ENCODE measurements around the gene EML5. TPM values are rescaled to one million over a fixed set of nuclear protein-coding genes. Genes with fewer than 3 reads are reported as not detected.

EML5 gene
- total and polyA plus RNA-seq, 9 donors, result 5.7 to 86.5 (median 29.5) TPM

- TF ChIP-seq POLR2A (IDR thresholded peaks at IDR 0.05), result no peak
- TF ChIP-seq CTCF (IDR thresholded peaks at IDR 0.05), result no peak
- TF ChIP-seq EP300 (IDR thresholded peaks at IDR 0.05), result no peak
- H3K9me3 ChIP-seq, result no peaks in the 10 kb centered on the region
- no peak overlapping the region for H3K4me3 ChIP-seq
- peaks cover 25% of the 10 kb centered on the region for H3K4me1 ChIP-seq (ENCODE audit: insufficient read depth)
- no peaks in the 10 kb centered on the region for H3K27me3 ChIP-seq
- H3K36me3 ChIP-seq, result no peaks in the 10 kb centered on the region
- peak in 1 of 5 donors; percentile 48 for DNase-seq
- intact Hi-C loops (cut with DNase I), result no loop called here
- peak overlapping the region in 1 of 2 donors; percentile 87 for H3K27ac ChIP-seq
Measured at GRCh38 chr14:88831284-88831683, 38.5 kb upstream of the EML5 start.

- no peaks in the 10 kb centered on the region for H3K36me3 ChIP-seq
- H3K4me3 ChIP-seq, result no peak overlapping the region
- no peaks in the 10 kb centered on the region for H3K9me3 ChIP-seq
- DNase-seq, result no peak
- peaks cover 22% of the 10 kb centered on the region for H3K4me1 ChIP-seq (ENCODE audit: insufficient read depth)
- H3K27ac ChIP-seq, result peak overlapping the region in 1 of 2 donors; percentile 87
- TF ChIP-seq EP300 (IDR thresholded peaks at IDR 0.05) (no peak), POLR2A (IDR thresholded peaks at IDR 0.05) (no peak), CTCF (IDR thresholded peaks at IDR 0.05) (no peak)
- H3K27me3 ChIP-seq, result no peaks in the 10 kb centered on the region
- intact Hi-C loops (cut with DNase I), result no loop called here
- WGBS, 3 donors, result 29 to 60% (median 35%) methylated on average over 4 of the region's 4 CpGs
Measured at GRCh38 chr14:88829685-88830302, 37.0 kb upstream of the EML5 start.

DNA sequence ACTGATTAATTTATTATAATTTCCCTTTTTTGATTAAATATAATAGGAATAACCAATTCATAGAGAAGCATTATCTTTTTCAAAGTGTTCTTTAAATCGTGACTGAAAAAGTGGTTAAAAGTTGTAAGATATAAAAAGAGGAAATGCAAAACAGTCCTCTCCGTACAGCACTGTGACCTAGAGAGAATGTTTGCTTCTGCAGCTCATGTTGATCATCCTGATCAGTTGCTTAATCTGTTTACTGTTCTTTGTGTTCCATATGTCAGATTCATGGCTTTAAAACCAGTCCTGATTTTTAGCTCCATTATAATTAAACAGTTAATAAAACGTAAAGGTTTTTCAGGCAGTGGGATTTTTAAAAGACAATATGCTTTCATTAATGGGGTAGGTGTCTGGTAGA is 36.4 kb upstream of the EML5 start:
- no peaks in the 10 kb centered on the region for H3K27me3 ChIP-seq
- H3K36me3 ChIP-seq, result no peaks in the 10 kb centered on the region
- TF ChIP-seq CTCF (IDR thresholded peaks at IDR 0.05) (no peak), EP300 (IDR thresholded peaks at IDR 0.05) (no peak), POLR2A (IDR thresholded peaks at IDR 0.05) (no peak)
- H3K4me1 ChIP-seq (ENCODE audit: insufficient read depth), result peaks cover 20% of the 10 kb centered on the region
- DNase-seq, result no peak
- 5 to 21% (median 17%) methylated on average over 3 of the region's 3 CpGs for WGBS, 3 donors
- intact Hi-C loops (cut with DNase I), result no loop called here
- peak overlapping the region in 1 of 2 donors; percentile 87 for H3K27ac ChIP-seq
- no peaks in the 10 kb centered on the region for H3K9me3 ChIP-seq
- H3K4me3 ChIP-seq, result no peak overlapping the region

GRCh38 chr14:88825503-88825902 is 32.8 kb upstream of the EML5 start:
- DNase-seq, result no peak
- H3K27me3 ChIP-seq, result no peaks in the 10 kb centered on the region
- 45 to 88% (median 46%) methylated on average over 9 of the region's 9 CpGs for whole genome bisulfite sequencing, 3 donors
- no peaks in the 10 kb centered on the region for H3K9me3 ChIP-seq
- intact Hi-C loops (cut with DNase I), result no loop called here
- peak overlapping the region; percentile 69 for H3K4me3 ChIP-seq
- TF ChIP-seq EP300 (IDR thresholded peaks at IDR 0.05), result no peak
- no peak for TF ChIP-seq POLR2A (IDR thresholded peaks at IDR 0.05)
- TF ChIP-seq CTCF (IDR thresholded peaks at IDR 0.05), result no peak
- H3K27ac ChIP-seq, result peak overlapping the region in 1 of 2 donors; percentile 87
- peaks cover 15% of the 10 kb centered on the region for H3K4me1 ChIP-seq (ENCODE audit: insufficient read depth)
- no peaks in the 10 kb centered on the region for H3K36me3 ChIP-seq
